GM19240 (cell line): ENCODE measurements around the gene COX7A2L.
A peak's percentile ranks its signal among the peaks of the same experiment; 100 is the strongest.
"Not testable (repeated sequence)": the region's sequence is repeated elsewhere in the genome, so short reads cannot be mapped to it uniquely, and the experiment has no call there.

Source experiments
- DNase-seq: peaks from one replicate; pipeline ENCODE4 v3.0.0; 2011; ENCODE audit warnings: low spot score; ENCODE audit not compliant: insufficient read length

The COX7A2L gene, protein sequence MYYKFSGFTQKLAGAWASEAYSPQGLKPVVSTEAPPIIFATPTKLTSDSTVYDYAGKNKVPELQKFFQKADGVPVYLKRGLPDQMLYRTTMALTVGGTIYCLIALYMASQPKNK

DNA sequence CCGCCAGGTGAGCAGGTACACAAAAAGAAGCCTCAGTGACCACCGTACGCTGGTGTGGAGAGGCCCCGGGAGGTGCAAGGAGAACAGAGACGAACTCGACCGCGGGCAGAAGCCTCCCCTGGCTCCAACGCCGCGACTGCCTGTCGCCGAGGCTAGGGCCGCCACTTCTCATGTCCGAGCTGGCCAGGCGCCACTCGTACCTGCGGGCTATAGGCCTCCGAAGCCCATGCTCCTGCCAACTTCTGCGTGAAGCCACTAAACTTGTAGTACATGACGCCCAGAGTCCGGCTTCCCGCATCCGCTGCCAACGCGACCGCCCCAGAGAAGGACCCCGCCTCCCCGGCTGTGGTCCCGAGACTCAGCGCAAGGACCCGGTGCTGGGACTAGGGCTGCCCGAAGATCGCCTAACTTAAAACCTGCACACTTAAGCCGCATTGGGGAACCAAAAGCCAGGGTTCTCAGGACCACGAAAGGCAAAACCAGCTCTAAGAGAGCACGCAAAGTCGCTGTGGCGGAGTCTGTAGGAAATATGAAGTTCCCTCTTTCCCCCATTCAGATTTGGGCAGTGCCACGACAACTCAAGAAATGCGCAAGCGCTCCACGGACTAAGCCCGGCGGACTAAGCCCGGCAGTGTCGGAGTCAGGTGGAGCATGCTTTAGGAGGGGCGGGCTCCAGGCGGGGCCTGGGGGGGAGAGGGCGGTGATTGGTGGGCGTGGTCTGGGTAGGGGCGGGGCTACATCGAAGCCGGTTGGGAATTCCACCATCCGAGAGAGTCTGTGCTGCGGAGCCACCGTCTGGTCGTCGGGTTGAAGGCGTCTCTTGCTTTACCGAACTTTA, at the start of gene COX7A2L:
TSS of gene COX7A2L (minus strand) at position 328 of the 838 bp plus-strand sequence. CDS start at position 272, 56 bp downstream.
- peak; percentile 88 for DNase-seq

DNA sequence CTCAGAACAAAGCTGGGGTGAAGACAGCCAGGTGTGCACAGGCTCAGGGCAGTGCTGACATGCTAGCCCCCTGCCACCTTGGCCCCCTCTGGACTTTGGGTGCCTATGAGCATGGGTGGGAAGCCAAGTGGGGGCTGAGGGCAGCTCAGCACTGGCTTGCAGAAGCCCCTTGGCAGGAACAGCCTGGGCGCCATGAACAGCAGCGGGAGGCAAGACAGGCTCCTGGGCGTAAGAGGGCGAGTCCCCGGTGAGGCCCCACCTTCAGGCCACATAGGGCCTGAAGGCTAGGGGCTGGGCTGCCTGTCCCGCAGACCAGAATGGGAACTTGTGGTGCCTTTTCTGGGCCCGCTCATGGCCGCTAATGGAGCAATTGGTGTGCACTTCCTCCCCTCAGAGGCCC, 47.0 kb upstream of the COX7A2L start:
- DNase-seq: no peak

DNA sequence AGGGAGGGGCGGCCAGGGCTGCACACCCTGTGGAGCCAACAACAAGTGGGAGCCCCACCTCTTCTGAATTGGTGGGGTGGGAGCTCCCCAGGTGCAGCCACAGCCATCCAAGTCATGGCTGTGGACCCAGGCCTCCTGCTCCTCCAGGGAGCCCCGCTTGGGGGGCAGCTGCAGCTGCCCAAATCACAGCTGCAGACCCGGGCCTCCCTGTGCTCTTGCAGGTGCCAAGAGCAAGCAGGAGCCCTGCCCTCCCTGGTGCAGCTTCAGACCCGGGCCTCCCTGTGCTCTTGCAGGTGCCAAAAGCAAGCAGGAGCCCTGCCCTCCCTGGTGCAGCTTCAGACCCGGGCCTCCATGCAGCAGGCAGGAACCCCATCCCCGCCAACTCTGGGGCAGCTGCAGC, 46.5 kb upstream of the COX7A2L start:
- no peak for DNase-seq

DNA sequence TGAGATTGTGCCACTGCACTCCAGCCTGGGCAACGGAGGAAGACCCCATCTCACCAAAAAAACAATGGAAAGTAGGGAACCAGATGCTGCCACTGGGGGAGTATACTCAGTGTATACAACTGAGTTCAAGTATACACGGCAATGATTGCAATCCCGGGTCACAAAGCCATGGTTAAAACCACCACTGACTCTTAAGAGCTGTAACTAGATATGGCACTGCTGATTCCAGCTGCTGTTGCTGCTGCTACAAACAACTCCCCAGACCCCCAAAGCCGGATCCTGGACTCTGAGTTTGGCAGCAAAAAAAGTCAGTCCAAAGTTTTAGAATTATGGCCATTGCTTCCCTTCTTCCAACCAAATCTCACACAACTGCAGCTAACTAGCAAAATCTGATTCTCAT, 43.7 kb upstream of the COX7A2L start:
- DNase-seq: no peak

DNA sequence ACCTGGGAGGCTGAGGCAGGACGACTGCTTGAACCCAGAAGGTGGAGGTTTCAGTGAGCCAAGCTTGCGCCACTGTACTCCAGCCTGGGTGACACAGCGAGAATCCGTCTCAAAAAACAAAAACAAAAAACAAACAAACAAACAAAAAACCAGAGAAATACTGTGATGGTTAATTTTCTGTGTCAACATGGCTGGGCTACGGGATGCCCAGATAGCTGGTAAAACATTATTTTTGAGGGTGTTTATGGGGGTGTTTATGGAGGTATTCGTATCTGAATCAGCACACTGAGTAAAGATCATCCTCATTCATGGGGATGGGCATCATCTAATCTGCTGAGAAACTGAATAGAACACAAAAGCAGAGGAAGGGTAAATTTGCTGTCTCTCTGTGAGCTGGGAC, 40.8 kb upstream of the COX7A2L start:
- no peak for DNase-seq

DNA sequence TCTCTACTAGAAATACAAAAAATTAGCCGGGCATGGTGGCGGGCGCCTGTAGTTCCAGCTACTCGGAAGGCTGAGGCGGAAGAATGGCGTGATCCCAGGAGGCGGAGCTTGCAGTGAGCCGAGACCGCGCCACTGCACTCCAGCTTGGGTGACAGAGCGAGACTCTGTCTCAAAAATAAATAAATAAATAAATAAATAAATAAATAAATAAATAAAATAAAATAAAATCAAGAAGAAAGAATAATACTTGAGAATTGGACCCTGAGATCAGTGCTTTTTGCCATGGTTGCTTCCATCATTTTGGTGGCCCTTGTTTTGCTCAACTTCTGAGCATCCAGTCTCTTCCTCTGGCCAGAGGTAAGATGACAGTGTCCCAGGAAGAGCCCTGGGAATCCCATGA, 37.0 kb upstream of the COX7A2L start:
- not testable (repeated sequence) for DNase-seq

DNA sequence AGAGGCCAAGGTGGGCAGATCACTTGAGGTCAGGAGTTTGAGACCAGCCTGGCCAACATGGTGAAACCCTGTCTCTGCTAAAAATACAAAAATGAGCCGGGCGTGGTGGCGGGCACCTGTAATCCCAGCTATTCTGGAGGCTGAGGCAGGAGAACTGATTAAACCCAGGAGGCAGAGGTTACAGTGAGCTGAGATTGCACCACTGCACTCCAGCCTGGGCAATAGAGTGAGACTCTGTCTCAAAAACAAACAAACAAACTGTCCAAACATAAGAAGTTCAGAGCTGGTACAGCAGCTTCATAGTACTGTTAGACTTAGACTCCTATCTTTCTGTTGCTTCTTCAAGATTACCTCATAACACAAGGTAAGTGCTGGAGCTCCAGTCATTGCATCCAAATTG, 32.3 kb upstream of the COX7A2L start:
- not testable (repeated sequence) for DNase-seq

DNA sequence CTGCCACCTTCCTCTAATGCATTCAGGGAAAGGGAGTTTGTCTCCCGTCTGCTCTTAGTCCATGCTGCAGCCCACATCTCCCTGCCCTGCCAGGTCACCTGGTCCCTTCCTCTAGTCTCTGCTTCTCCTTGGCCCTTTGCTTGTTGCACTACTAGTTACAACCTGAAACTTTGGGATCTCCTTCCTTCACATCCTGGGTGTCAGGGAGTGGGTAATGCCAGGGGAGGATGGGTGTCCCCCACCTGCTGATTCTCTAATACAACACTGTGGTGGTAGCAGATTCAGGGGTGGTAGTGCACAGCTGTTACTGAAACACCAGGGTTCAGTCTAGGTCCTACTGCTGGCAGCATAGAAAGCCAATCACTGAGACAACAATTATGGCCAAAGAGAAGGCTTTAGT, 31.2 kb upstream of the COX7A2L start:
- no peak for DNase-seq

DNA sequence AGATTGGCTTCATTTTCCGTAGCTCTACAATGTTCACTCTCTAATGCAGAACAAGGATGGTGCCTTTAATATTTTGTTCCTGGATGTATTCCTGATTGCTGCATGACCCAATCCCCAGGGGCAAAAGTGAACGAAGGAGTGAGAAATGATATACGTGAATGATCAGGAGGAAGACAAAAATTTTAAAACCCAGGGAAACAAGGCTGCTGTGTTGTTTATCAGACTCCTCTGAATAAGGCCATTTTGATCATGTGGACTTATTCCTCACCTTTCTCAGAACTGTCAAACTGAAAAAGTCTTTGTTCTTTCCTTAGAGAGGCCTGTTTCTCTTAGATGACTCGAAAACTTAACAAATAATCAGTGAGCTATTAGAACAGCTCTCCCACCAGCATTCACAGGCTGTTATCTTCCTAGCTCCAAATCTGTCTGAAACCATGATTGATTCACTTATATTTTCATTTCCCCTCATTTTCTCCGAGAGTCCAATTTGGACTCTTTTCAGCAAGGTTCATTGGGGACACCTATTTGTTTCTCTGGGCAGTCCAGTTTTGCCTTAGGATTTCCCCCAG, 29.5 kb upstream of the COX7A2L start:
- DNase-seq: no peak

DNA sequence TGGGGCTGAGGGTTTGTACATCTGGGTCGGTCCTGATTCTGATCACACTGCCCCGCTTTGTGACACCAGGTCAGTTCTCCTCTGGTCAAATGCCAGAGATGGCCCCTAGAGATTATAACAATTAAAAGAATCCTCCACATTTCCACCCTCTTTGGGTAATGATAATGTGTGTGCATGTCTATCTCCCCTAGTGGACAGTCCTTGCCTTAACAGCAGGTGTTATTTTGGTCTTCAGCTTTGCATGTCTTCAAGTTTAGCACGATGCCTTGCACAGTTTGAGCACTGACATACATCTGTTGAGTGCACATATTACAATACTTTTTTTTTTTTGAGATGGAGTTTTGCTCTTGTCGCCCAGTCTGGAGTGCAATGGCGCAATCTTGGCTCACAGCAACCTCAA, 25.7 kb upstream of the COX7A2L start:
- DNase-seq: no peak

DNA sequence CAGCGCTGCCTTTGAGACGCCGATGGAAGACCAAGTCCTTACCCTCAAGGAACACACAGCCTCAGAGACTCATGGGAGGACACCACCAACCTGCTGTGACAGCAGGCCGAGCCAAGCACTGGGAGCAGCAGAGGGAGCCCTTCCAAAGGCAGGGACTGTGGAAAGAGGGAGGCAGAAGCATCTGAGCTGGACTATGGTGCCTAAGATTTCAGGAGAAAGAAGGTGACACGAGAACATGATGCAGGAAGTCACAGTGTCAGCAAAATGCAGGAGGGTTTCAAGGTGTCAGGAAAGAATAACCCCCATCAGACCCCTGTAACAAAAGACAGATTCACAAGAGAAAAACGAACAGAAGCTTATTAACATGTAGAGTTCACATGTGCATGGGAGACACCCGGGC, 24.2 kb upstream of the COX7A2L start:
- DNase-seq: no peak

DNA sequence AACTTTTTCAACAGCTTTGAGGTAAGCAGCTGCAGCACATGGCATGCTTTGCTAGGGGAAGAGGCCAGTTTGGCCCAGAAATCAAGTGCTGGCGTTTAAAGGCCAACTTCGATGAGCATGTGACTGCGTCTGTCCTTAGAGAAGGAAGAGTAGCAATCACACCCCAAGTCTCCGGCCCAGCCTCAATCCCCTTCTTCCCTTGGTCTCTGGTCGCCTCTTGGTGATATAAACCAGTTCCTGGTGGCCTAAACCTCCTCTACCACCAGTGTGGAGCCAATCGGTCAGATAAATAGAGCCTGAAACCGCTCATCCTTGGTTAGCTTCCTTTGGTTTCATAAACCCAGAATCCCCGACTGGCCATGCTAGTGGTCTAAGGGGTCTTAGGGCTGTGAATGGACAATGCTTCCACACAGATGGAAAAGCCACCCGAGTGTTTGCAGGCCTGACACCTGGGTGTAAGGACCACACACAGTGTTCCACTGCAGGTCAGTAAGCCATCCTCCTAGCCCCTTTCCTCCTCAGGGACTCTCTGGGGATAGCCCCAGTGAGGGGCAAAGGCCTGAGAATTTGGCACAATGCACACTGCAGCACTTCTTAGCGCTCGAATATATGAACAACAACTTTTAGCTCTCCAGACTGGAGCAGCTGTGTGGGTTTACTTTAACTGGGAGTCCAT, 23.0 kb upstream of the COX7A2L start:
- no peak for DNase-seq

DNA sequence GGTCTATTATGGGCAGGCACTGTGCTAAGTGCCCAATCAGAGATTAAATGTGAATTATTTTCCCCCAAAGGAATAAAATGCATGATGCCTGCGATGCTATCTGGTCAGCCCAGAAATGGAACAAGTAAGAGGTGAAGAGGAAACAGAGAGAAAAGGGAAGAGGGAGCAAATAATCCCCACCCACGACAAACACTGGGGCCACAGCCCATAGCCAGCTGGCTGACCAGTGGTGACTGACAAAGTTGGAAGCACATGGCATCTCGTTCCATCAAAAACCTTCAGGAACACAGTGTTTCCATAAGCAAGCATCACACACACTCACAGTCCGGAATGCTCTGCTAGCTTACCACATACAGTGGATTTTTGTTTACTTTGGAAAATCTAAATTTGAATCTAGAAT, 21.1 kb upstream of the COX7A2L start:
- no peak for DNase-seq

DNA sequence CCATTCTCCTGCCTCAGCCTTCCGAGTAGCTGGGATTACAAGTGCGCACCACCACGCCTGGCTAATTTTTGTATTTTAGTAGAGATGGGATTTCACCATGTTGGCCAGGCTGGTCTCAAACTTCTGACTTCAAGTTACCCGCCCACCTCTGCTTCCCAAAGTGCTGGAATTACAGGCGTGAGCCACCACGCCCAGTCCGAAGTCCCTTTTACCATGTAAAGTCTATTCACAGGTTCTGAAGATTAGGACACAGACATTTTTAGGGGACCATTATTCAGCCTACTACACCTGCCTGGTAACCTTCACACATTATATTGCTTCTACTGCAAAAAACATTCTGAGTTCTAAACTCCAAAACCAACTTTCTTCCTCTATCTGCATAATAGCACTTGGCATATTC, 19.0 kb upstream of the COX7A2L start:
- DNase-seq: not testable (repeated sequence)

DNA sequence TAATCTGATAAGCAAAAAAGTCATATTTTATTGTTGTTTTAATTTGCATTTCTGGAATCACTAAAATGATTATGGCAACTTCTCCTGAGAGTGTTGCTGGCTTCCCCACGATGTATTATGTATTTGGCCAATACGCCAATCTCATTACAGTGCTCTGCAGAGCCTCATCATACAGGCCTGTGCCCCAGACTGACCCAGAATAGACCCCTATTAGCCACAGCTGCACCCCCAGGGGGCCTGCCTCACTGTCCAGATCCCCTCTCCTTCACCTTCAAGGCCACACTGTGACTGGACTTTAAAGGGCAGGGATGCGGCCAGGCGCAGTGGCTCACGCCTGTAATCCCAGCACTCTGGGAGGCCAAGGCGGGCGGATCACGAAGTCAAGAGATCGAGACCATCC, 17.4 kb upstream of the COX7A2L start:
- no peak for DNase-seq

DNA sequence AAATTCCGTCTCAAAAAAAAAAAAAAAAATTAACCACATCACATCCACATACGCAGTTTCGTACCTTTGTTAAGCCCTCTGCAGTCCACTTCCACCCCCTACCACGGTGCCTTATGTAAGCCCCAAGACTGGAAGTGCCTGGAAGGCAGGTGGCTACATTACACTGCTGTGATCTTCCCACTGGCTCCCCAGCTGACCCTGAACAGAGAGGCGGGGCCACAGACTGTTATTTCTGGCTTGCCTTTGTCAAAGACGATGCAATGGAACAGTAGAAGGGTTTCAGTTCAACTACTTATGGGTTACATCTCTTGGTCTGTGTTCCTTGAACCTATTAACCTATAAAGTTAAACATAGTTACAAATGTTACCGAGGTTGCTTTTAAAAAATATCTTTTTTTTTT, 15.7 kb upstream of the COX7A2L start:
- no peak for DNase-seq

DNA sequence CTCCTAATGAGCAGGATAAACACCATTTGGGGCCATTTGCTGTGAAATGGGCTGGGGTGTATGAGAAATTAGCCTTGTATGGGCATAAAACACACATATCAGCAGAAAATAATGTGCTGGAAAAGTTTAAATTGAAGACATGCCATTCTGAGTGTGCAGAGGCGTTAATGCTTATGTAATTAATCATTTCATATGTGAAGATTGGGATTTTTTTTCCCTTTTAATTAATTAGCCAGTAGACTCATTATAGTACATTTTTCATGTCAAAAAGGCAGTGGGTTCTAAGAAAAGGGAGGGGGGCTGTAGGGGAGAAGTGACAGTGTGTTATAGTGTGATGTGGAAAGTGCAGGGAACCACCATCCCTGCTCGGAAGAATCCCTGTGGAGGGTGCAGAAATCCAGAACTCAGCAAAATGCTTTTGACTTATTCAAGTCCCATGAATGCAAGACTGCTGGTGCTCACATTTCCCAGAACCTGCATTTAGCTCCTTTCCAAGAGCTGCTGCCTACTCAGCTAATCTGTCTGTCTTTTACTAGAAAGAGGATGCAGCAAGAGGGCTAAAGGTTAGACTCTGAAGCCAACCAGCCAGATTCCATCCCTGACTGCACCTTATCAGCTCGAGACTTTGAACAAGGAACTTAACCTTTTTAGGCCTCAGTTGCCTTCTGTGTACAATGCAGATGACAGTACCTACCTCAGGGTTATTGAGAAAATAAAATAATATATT, 11.6 kb upstream of the COX7A2L start:
- DNase-seq: no peak

DNA sequence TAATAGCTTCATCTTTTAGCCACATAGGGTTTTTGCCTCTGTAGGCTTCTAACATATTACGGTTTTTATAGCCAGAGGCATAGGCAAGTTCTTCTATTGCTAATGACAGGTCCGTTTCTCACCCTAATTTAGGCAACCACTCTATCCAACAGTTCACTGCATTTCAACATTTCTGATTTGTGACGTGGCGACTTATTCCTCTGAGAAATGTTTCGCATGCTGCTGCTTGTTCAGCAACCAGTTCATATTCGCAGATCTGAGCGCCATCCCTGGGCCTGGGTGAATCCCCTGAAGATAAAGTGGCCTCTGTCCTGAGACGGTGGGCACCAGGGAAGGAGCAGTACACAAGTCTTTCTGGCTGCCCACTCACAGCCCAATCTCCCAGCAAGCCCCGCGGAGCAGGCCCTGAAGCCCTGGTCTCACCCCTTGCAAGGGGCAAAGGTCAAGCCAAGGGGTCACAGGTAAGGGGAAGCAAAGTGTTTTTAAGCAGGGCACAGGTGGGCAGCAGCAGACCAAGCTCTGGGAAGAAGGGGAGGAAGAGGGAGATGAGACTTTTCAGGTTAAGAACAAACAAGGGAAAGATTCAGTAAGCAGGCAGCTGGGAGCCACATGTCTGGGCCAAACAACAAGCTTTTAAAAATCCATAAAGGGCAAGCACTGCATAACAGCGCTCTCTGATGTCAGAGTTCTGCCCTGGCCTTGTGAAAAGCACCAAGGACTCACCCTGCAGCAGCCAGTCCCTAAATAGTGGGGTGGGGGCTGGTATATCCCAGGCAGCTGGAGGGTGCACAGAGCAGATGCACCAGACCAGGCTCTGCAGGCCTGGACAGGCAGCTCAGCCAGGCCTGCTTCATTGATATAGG, 10.8 kb upstream of the COX7A2L start:
- no peak for DNase-seq

DNA sequence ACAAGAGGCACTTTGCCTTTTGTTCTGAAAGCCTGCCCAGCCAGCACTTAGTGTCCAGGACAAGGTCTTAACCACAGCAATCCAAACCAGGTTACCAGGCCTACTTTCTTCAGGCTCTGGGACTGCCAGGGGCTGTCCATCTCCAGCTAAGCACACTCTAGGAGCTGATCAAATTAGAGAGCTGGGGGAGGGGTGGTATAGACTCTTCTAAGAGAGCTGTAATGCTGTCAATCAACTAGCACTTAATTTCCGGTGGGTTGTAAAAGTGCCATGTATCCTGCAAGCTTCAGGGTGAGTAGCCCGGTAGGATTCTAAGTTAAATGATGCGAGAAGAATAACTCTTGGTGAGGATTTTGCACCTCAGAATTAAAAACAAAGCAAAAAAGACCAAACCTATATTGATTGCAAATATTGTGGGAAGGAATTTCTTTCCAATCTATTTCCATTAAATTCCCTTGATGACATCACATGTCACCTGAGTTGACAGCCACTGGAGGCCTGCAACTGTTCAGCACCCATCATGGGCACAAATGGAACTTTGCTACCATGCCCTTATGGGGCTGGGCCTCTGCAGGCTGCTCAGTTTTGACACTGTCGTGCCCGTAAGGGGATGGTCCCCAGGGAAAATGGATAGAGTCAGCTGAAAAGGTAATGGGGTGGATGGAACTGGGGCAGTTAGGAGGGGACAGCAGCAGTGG, 8.7 kb upstream of the COX7A2L start:
- DNase-seq: no peak
